ENCODE measurements around the gene INO80B. TPM values are rescaled to one million over a fixed set of nuclear protein-coding genes. Genes with fewer than 3 reads are reported as not detected.

The INO80B gene
- total RNA-seq (10 to 100 TPM in 2 of 5 donors, 1 to 10 TPM in 2, not detected in 1; 4.7 to 44.5 (median 11.1) TPM), polyA plus RNA-seq (10 to 100 TPM; 32.2 to 52.2 (median 51.9) TPM)
- long read RNA-seq, donor 1, partial matches to known transcripts = 0 of 2 reads
- long read RNA-seq, donor 1, other reads (novel, unspliced or antisense) = 0 of 2 reads
- long read RNA-seq, donor 2, partial matches to known transcripts = 0 of 1 reads
- long read RNA-seq, donor 2, other reads (novel, unspliced or antisense) = 0 of 1 reads
- long read RNA-seq, donor 3 = 0 reads
- long read RNA-seq, donor 4, partial matches to known transcripts = 0 of 1 reads
- long read RNA-seq, donor 4, other reads (novel, unspliced or antisense) = 0 of 1 reads
- long read RNA-seq, donor 5, partial matches to known transcripts = 0 of 7 reads
- long read RNA-seq, donor 5, other reads (novel, unspliced or antisense) = 0 of 7 reads
- long read RNA-seq, donor 6 = 0 reads
- long read RNA-seq, donor 7, transcript INO80B-201 (5 exons, 1,261 nt) = major isoform, 5 of 6 reads
- long read RNA-seq, donor 7, partial matches to known transcripts = 0 of 6 reads
- long read RNA-seq, donor 7, other reads (novel, unspliced or antisense) = 0 of 6 reads
- long read RNA-seq, donor 8, partial matches to known transcripts = 0 of 2 reads
- long read RNA-seq, donor 8, other reads (novel, unspliced or antisense) = 0 of 2 reads
- long read RNA-seq, donor 9, partial matches to known transcripts = 0 of 2 reads
- long read RNA-seq, donor 9, other reads (novel, unspliced or antisense) = 0 of 2 reads
- long read RNA-seq, donor 10, transcript INO80B-201 (5 exons, 1,261 nt) = major isoform, 7 of 7 reads
- long read RNA-seq, donor 10, partial matches to known transcripts = 0 of 7 reads
- long read RNA-seq, donor 10, other reads (novel, unspliced or antisense) = 0 of 7 reads

- intact Hi-C loops (cut with DNase I; ENCODE audit: low total_unique reads) = no loop called here
- TF ChIP-seq POLR2AphosphoS5 (IDR thresholded peaks at IDR 0.05) = peak; percentile 80 to 99 (median 93)
- TF ChIP-seq POLR2A (IDR thresholded peaks at IDR 0.05) = no peak
- no peak for TF ChIP-seq EP300 (IDR thresholded peaks at IDR 0.05)
- peak in 1 of 7 experiments; percentile 18 for TF ChIP-seq CTCF (IDR thresholded peaks at IDR 0.05)
- H3K27ac ChIP-seq = peak within 1 kb of the TSS; percentile 21 to 82 (median 79)
- WGBS, 5 donors = 0 to 2% (median 1%) methylated on average over 36 to 40 of the region's 40 CpGs
- peaks cover 37 to 45% (median 41%) of the 10 kb centered on the region in 4 donors for H3K4me1 ChIP-seq
- H3K27me3 ChIP-seq = peaks cover 0 to 7% (median 0%) of the 10 kb centered on the region in 3 donors
- H3K4me3 ChIP-seq = peak within 1 kb of the TSS; percentile 68 to 90 (median 80)
- H3K9me3 ChIP-seq = no peaks in the 10 kb centered on the region
- no peaks in the 10 kb centered on the region for H3K36me3 ChIP-seq
- peak; percentile 97 to 99 for DNase-seq
These were observed at the start of gene INO80B for GRCh38 chr2:74454654-74455511. Gene INO80B (plus strand): TSS chr2:74455087. CDS start chr2:74455117, 30 bp downstream.

- H3K36me3 ChIP-seq = peaks cover 0 to 4% (median 2%) of the 10 kb centered on the region in 4 donors
- intact Hi-C loops (cut with DNase I; ENCODE audit: low total_unique reads) = no loop called here
- TF ChIP-seq POLR2AphosphoS5 (IDR thresholded peaks at IDR 0.05) (no peak), POLR2A (IDR thresholded peaks at IDR 0.05) (no peak), EP300 (IDR thresholded peaks at IDR 0.05) (no peak), CTCF (IDR thresholded peaks at IDR 0.05) (no peak)
These were observed 48.9 kb upstream of the INO80B start for GRCh38 chr2:74406035-74406434.

GRCh38 chr2:74407682-74408081 is 47.2 kb upstream of the INO80B start:
- no peak for DNase-seq
- H3K9me3 ChIP-seq = no peaks in the 10 kb centered on the region
- H3K27ac ChIP-seq = no peak overlapping the region
- no peaks in the 10 kb centered on the region for H3K27me3 ChIP-seq
- 69 to 79% (median 74%) methylated on average over 5 of the region's 5 CpGs for WGBS, 5 donors
- H3K4me1 ChIP-seq = peaks cover 0 to 4% (median 1%) of the 10 kb centered on the region in 4 donors
- no peak overlapping the region for H3K4me3 ChIP-seq
- H3K36me3 ChIP-seq = peaks cover 0 to 4% (median 2%) of the 10 kb centered on the region in 4 donors
- intact Hi-C loops (cut with DNase I; ENCODE audit: low total_unique reads) = no loop called here
- no peak for TF ChIP-seq CTCF (IDR thresholded peaks at IDR 0.05)
- TF ChIP-seq EP300 (IDR thresholded peaks at IDR 0.05) = no peak
- TF ChIP-seq POLR2AphosphoS5 (IDR thresholded peaks at IDR 0.05) = no peak
- TF ChIP-seq POLR2A (IDR thresholded peaks at IDR 0.05) = no peak

More at GRCh38 chr2:74406035-74406434, 48.9 kb upstream of the INO80B start:
- Histone ChIP-seq H3K27ac (no peak overlapping the region), H3K4me3 (no peak overlapping the region), H3K27me3 (no peaks in the 10 kb centered on the region), H3K9me3 (no peaks in the 10 kb centered on the region), H3K4me1 (no peaks in the 10 kb centered on the region)
- no peak for DNase-seq
